SK-N-SH (cell line): Measurements from ENCODE around the gene SNX9.

Experiments used
- EP300 ChIP-seq, 2 experiments: IDR thresholded peaks; 2 replicates each; pipeline versions ENCODE4 v1.4.0 to v1.6.1; 2012; ENCODE audit warnings: borderline replicate concordance in 1 of 2, low read depth in 1 of 2, low read length in 1 of 2
- EZH2phosphoT487 ChIP-seq: fragments of 200-600 bp; sonication (generic); IDR thresholded peaks from 2 replicates; pipeline ENCODE4 v1.6.1; 2017; ENCODE audit warnings: low read depth, mixed run types, mild to moderate bottlenecking, antibody characterized with exemption, moderate library complexity, borderline replicate concordance
- FOXM1 ChIP-seq: IDR thresholded peaks from 2 replicates; pipeline ENCODE4 v1.4.0; 2012; ENCODE audit warnings: low read depth, mild to moderate bottlenecking
- GATA2 ChIP-seq: sonication (generic); formaldehyde crosslinking; IDR thresholded peaks from 2 replicates; pipeline ENCODE4 v1.5.0; 2020; ENCODE audit warnings: mild to moderate bottlenecking, missing genetic modification reagents
- JUND ChIP-seq: IDR thresholded peaks from 2 replicates; pipeline ENCODE4 v1.4.0; 2012
- NRF1 ChIP-seq: IDR thresholded peaks from 2 replicates; pipeline ENCODE4 v1.6.1; 2012; ENCODE audit warnings: low read depth, mild to moderate bottlenecking, low read length
- POLR2AphosphoS5 ChIP-seq: IDR thresholded peaks from 2 replicates; pipeline ENCODE4 v1.6.1; 2012; ENCODE audit warnings: low read depth, low read length
- REST ChIP-seq: IDR thresholded peaks from 2 replicates; pipeline ENCODE4 v1.6.1; 2012; ENCODE audit warnings: mild to moderate bottlenecking, low read depth, low read length, moderate library complexity
- RFX5 ChIP-seq: IDR thresholded peaks from 2 replicates; pipeline ENCODE4 v1.6.1; 2012; ENCODE audit warnings: mild to moderate bottlenecking, improper control_type of control experiment, low read length
- SIN3A ChIP-seq: IDR thresholded peaks from 2 replicates; pipeline ENCODE4 v1.6.1; 2012; ENCODE audit warnings: low read depth, mild to moderate bottlenecking, low read length, moderate library complexity, borderline replicate concordance
- TF ChIP-seq, protein P1 (sequence below): fragments of 200-600 bp; sonication (generic); IDR thresholded peaks from 2 replicates; pipeline ENCODE4 v1.6.1; 2017; ENCODE audit warnings: antibody characterized with exemption, mild to moderate bottlenecking, moderate library complexity
- TF ChIP-seq, protein P2 (sequence below): fragments of 150-350 bp; IDR thresholded peaks from 2 replicates; pipeline ENCODE4 v1.6.1; 2016; ENCODE audit warnings: mild to moderate bottlenecking, low read depth, low read length
- TF ChIP-seq, protein P3 (sequence below): IDR thresholded peaks from 2 replicates; pipeline ENCODE4 v1.4.0; 2012; ENCODE audit warnings: low read depth, borderline replicate concordance
- TF ChIP-seq, protein P4 (sequence below): fragments of 150-350 bp; IDR thresholded peaks from 2 replicates; pipeline ENCODE4 v1.6.1; 2017; ENCODE audit warnings: antibody characterized with exemption, low read length, low read depth, borderline replicate concordance

- TF ChIP-seq, protein P1, sequence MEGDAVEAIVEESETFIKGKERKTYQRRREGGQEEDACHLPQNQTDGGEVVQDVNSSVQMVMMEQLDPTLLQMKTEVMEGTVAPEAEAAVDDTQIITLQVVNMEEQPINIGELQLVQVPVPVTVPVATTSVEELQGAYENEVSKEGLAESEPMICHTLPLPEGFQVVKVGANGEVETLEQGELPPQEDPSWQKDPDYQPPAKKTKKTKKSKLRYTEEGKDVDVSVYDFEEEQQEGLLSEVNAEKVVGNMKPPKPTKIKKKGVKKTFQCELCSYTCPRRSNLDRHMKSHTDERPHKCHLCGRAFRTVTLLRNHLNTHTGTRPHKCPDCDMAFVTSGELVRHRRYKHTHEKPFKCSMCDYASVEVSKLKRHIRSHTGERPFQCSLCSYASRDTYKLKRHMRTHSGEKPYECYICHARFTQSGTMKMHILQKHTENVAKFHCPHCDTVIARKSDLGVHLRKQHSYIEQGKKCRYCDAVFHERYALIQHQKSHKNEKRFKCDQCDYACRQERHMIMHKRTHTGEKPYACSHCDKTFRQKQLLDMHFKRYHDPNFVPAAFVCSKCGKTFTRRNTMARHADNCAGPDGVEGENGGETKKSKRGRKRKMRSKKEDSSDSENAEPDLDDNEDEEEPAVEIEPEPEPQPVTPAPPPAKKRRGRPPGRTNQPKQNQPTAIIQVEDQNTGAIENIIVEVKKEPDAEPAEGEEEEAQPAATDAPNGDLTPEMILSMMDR: no peak
- no peak for TF ChIP-seq EP300 (IDR thresholded peaks at IDR 0.05; ENCODE audit: borderline replicate concordance in 1 of 2, low read depth in 1 of 2, low read length in 1 of 2)
- TF ChIP-seq POLR2AphosphoS5: no peak
- no peak for TF ChIP-seq SIN3A
- no peak for TF ChIP-seq FOXM1
- TF ChIP-seq, protein P2, sequence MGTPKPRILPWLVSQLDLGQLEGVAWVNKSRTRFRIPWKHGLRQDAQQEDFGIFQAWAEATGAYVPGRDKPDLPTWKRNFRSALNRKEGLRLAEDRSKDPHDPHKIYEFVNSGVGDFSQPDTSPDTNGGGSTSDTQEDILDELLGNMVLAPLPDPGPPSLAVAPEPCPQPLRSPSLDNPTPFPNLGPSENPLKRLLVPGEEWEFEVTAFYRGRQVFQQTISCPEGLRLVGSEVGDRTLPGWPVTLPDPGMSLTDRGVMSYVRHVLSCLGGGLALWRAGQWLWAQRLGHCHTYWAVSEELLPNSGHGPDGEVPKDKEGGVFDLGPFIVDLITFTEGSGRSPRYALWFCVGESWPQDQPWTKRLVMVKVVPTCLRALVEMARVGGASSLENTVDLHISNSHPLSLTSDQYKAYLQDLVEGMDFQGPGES: no peak
- TF ChIP-seq RFX5: no peak
- TF ChIP-seq, protein P3, sequence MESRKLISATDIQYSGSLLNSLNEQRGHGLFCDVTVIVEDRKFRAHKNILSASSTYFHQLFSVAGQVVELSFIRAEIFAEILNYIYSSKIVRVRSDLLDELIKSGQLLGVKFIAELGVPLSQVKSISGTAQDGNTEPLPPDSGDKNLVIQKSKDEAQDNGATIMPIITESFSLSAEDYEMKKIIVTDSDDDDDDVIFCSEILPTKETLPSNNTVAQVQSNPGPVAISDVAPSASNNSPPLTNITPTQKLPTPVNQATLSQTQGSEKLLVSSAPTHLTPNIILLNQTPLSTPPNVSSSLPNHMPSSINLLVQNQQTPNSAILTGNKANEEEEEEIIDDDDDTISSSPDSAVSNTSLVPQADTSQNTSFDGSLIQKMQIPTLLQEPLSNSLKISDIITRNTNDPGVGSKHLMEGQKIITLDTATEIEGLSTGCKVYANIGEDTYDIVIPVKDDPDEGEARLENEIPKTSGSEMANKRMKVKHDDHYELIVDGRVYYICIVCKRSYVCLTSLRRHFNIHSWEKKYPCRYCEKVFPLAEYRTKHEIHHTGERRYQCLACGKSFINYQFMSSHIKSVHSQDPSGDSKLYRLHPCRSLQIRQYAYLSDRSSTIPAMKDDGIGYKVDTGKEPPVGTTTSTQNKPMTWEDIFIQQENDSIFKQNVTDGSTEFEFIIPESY: no peak
- no peak for TF ChIP-seq REST
- TF ChIP-seq, protein P4, sequence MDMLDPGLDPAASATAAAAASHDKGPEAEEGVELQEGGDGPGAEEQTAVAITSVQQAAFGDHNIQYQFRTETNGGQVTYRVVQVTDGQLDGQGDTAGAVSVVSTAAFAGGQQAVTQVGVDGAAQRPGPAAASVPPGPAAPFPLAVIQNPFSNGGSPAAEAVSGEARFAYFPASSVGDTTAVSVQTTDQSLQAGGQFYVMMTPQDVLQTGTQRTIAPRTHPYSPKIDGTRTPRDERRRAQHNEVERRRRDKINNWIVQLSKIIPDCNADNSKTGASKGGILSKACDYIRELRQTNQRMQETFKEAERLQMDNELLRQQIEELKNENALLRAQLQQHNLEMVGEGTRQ: no peak
- TF ChIP-seq EZH2phosphoT487: no peak
- TF ChIP-seq NRF1: no peak
- TF ChIP-seq GATA2 (CRISPR knock-in tag): no peak
- TF ChIP-seq JUND: no peak
Observed at GRCh38 chr6:157952861-157953351, 129.9 kb downstream of the SNX9 start.
